HepG2 (cell line): ENCODE results near the gene CPEB3.

Experiments used
- ESRRA ChIP-seq: sonication (generic); formaldehyde crosslinking; IDR thresholded peaks from 2 replicates; pipeline ENCODE4 v1.5.1; 2020; ENCODE audit warnings: mild to moderate bottlenecking, low read depth, missing genetic modification reagents
- MTA1 ChIP-seq: sonication (generic); formaldehyde crosslinking; IDR thresholded peaks from 2 replicates; pipeline ENCODE4 v1.4.0; 2020; ENCODE audit warnings: missing genetic modification reagents, mild to moderate bottlenecking, borderline replicate concordance
- POGZ ChIP-seq: sonication (generic); formaldehyde crosslinking; IDR thresholded peaks from 2 replicates; pipeline ENCODE4 v1.4.0; 2020; ENCODE audit warnings: mild to moderate bottlenecking, missing genetic modification reagents
- YEATS2 ChIP-seq: sonication (generic); formaldehyde crosslinking; IDR thresholded peaks from 2 replicates; pipeline ENCODE4 v1.4.0; 2020; ENCODE audit warnings: missing genetic modification reagents, borderline replicate concordance
- ZNF12 ChIP-seq: sonication (generic); formaldehyde crosslinking; IDR thresholded peaks from 2 replicates; pipeline ENCODE4 v1.5.0; 2020; ENCODE audit warnings: missing genetic modification reagents
- ZNF274 ChIP-seq: sonication (generic); formaldehyde crosslinking; IDR thresholded peaks from 2 replicates; pipeline ENCODE4 v1.5.1; 2020; ENCODE audit warnings: mild to moderate bottlenecking, missing genetic modification reagents
- ZNF747 ChIP-seq: sonication (generic); formaldehyde crosslinking; IDR thresholded peaks from 2 replicates; pipeline ENCODE4 v1.8.1; 2023; ENCODE audit warnings: missing genetic modification reagents, mild to moderate bottlenecking, borderline replicate concordance
- ZNF776 ChIP-seq: sonication (generic); formaldehyde crosslinking; IDR thresholded peaks from 2 replicates; pipeline ENCODE4 v1.4.0; 2020; ENCODE audit warnings: mild to moderate bottlenecking, missing genetic modification reagents
- TF ChIP-seq, protein P1 (sequence below): sonication (generic); formaldehyde crosslinking; IDR thresholded peaks from 2 replicates; pipeline ENCODE4 v1.4.0; 2020; ENCODE audit warnings: missing genetic modification reagents
- TF ChIP-seq, protein P2 (sequence below): sonication (generic); formaldehyde crosslinking; IDR thresholded peaks from 2 replicates; pipeline ENCODE4 v1.4.0; 2020; ENCODE audit warnings: missing genetic modification reagents, mild to moderate bottlenecking, borderline replicate concordance
- TF ChIP-seq, protein P3 (sequence below): IDR thresholded peaks from 2 replicates; pipeline ENCODE4 v1.6.1; 2016; ENCODE audit warnings: missing compliant biosample characterization, missing genetic modification reagents, borderline replicate concordance

DNA sequence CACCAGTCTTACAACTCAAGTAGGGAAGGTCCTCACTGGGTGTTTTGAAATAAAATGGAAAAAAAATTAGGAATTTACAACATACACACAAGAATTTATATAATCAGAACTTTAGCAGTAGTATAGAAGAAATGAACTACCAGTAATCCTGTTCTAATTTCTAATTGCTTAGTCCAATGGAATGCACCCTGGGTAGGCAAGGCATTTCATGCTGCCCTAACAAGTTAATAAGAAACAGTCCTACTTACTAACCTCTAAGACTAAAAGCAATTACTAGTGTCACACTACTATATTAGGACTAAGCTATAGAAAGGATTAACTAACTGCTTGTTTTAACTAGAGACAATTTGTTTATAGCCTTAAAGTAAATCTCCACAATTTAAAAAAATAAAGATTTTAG lies 209.2 kb downstream of the CPEB3 start:
- no peak for TF ChIP-seq ZNF274
- TF ChIP-seq ZNF776 (CRISPR knock-in tag), result no peak
- TF ChIP-seq MTA1, result no peak
- no peak for TF ChIP-seq YEATS2 (CRISPR knock-in tag)
- TF ChIP-seq POGZ (CRISPR knock-in tag), result no peak
- TF ChIP-seq, protein P1, sequence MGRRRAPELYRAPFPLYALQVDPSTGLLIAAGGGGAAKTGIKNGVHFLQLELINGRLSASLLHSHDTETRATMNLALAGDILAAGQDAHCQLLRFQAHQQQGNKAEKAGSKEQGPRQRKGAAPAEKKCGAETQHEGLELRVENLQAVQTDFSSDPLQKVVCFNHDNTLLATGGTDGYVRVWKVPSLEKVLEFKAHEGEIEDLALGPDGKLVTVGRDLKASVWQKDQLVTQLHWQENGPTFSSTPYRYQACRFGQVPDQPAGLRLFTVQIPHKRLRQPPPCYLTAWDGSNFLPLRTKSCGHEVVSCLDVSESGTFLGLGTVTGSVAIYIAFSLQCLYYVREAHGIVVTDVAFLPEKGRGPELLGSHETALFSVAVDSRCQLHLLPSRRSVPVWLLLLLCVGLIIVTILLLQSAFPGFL, result no peak
- no peak for TF ChIP-seq ZNF12 (CRISPR knock-in tag)
- TF ChIP-seq, protein P2, sequence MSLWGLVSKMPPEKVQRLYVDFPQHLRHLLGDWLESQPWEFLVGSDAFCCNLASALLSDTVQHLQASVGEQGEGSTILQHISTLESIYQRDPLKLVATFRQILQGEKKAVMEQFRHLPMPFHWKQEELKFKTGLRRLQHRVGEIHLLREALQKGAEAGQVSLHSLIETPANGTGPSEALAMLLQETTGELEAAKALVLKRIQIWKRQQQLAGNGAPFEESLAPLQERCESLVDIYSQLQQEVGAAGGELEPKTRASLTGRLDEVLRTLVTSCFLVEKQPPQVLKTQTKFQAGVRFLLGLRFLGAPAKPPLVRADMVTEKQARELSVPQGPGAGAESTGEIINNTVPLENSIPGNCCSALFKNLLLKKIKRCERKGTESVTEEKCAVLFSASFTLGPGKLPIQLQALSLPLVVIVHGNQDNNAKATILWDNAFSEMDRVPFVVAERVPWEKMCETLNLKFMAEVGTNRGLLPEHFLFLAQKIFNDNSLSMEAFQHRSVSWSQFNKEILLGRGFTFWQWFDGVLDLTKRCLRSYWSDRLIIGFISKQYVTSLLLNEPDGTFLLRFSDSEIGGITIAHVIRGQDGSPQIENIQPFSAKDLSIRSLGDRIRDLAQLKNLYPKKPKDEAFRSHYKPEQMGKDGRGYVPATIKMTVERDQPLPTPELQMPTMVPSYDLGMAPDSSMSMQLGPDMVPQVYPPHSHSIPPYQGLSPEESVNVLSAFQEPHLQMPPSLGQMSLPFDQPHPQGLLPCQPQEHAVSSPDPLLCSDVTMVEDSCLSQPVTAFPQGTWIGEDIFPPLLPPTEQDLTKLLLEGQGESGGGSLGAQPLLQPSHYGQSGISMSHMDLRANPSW (CRISPR knock-in tag), result no peak
- no peak for TF ChIP-seq ESRRA
- TF ChIP-seq, protein P3, sequence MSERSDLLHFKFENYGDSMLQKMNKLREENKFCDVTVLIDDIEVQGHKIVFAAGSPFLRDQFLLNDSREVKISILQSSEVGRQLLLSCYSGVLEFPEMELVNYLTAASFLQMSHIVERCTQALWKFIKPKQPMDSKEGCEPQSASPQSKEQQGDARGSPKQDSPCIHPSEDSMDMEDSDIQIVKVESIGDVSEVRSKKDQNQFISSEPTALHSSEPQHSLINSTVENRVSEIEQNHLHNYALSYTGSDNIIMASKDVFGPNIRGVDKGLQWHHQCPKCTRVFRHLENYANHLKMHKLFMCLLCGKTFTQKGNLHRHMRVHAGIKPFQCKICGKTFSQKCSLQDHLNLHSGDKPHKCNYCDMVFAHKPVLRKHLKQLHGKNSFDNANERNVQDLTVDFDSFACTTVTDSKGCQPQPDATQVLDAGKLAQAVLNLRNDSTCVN (CRISPR knock-in tag), result no peak
- no peak for TF ChIP-seq ZNF747
